TTC549 (cell line): Measurements from ENCODE around the gene EEF1A2.

Experiments used
- FAIRE-seq: peaks from 2 replicates; lab custom pipeline; 2012; peaks lifted over from hg19 to GRCh38; lab: Jason Lieb, UNC

The EEF1A2 gene

GRCh38 chr20:63467294-63468083, 31.4 kb downstream of the EEF1A2 start:
- FAIRE-seq, result no peak

GRCh38 chr20:63466861-63467260, 32.0 kb downstream of the EEF1A2 start:
- FAIRE-seq, result no peak

GRCh38 chr20:63466250-63466825, 32.5 kb downstream of the EEF1A2 start:
- FAIRE-seq, result no peak

- FAIRE-seq, result no peak
Observed at GRCh38 chr20:63465380-63466249, 33.3 kb downstream of the EEF1A2 start.

- no peak for FAIRE-seq
Observed at GRCh38 chr20:63464289-63464635, 34.6 kb downstream of the EEF1A2 start.

- no peak for FAIRE-seq
Observed at GRCh38 chr20:63463400-63464288, 35.2 kb downstream of the EEF1A2 start.

- FAIRE-seq, result no peak
Observed at GRCh38 chr20:63462244-63462643, 36.6 kb downstream of the EEF1A2 start.

- no peak for FAIRE-seq
Observed at GRCh38 chr20:63461104-63461763, 37.6 kb downstream of the EEF1A2 start.

GRCh38 chr20:63459070-63459380, 39.9 kb downstream of the EEF1A2 start:
- FAIRE-seq, result no peak

GRCh38 chr20:63458170-63459069, 40.5 kb downstream of the EEF1A2 start:
- FAIRE-seq, result no peak

- FAIRE-seq, result no peak
Observed at GRCh38 chr20:63457737-63458136, 41.1 kb downstream of the EEF1A2 start.

- no peak for FAIRE-seq
Observed at GRCh38 chr20:63456429-63457284, 42.2 kb downstream of the EEF1A2 start.

- FAIRE-seq, result no peak
Observed at GRCh38 chr20:63455568-63455859, 43.4 kb downstream of the EEF1A2 start.

GRCh38 chr20:63454731-63455567, 43.9 kb downstream of the EEF1A2 start:
- no peak for FAIRE-seq

GRCh38 chr20:63452821-63453523, 45.9 kb downstream of the EEF1A2 start:
- FAIRE-seq, result no peak

GRCh38 chr20:63452341-63452740, 46.5 kb downstream of the EEF1A2 start:
- no peak for FAIRE-seq

- no peak for FAIRE-seq
Observed at GRCh38 chr20:63451821-63452220, 47.1 kb downstream of the EEF1A2 start.
